IMR-90 (cell line): ENCODE data around the gene CALCOCO1.

Experiments used
- CEBPB ChIP-seq: IDR thresholded peaks from 2 replicates; pipeline ENCODE4 v1.6.1; 2012; ENCODE audit warnings: low read depth, low read length, improper control_type of control experiment
- CHD1 ChIP-seq: IDR thresholded peaks from 2 replicates; pipeline ENCODE4 v1.6.1; 2012; ENCODE audit warnings: low read depth, low read length, improper control_type of control experiment
- FOS ChIP-seq: fragments of 150-350 bp; IDR thresholded peaks from 2 replicates; pipeline ENCODE4 v1.6.1; 2016; ENCODE audit warnings: low read depth, low read length
- MAFK ChIP-seq: IDR thresholded peaks from 2 replicates; pipeline ENCODE4 v1.6.1; 2012; ENCODE audit warnings: low read depth, low read length, improper control_type of control experiment
- MAZ ChIP-seq: IDR thresholded peaks from 2 replicates; pipeline ENCODE4 v1.6.1; 2012; ENCODE audit warnings: low read depth, mild to moderate bottlenecking, low read length, improper control_type of control experiment, moderate library complexity, borderline replicate concordance
- MXI1 ChIP-seq: IDR thresholded peaks from 2 replicates; pipeline ENCODE4 v1.6.1; 2012; ENCODE audit warnings: low read depth, mild to moderate bottlenecking, low read length, moderate library complexity, borderline replicate concordance
- NFE2L2 ChIP-seq: fragments of 150-350 bp; IDR thresholded peaks from 2 replicates; pipeline ENCODE4 v1.6.1; 2016; ENCODE audit warnings: low read depth, mild to moderate bottlenecking, low read length
- POLR2A ChIP-seq: IDR thresholded peaks from 2 replicates; pipeline ENCODE4 v1.6.1; 2012; ENCODE audit warnings: mild to moderate bottlenecking, low read depth, low read length
- RAD21 ChIP-seq: IDR thresholded peaks from 2 replicates; pipeline ENCODE4 v1.6.1; 2012; ENCODE audit warnings: low read length, improper control_type of control experiment
- RCOR1 ChIP-seq: IDR thresholded peaks from 2 replicates; pipeline ENCODE4 v1.6.1; 2012; ENCODE audit warnings: mild to moderate bottlenecking, low read length, improper control_type of control experiment; ENCODE audit not compliant: insufficient replicate concordance
- RFX5 ChIP-seq: IDR thresholded peaks from 2 replicates; pipeline ENCODE4 v1.8.0; 2012; ENCODE audit warnings: low read depth, mild to moderate bottlenecking, low read length, moderate library complexity
- TF ChIP-seq, protein P1 (sequence below): conservative IDR thresholded peaks from 2 replicates; pipeline ENCODE4 v1.5.1; 2012; ENCODE audit warnings: mild to moderate bottlenecking, low read depth, low read length, improper control_type of control experiment
- TF ChIP-seq, protein P2 (sequence below): fragments of 150-350 bp; IDR thresholded peaks from 2 replicates; pipeline ENCODE4 v1.6.1; 2017; ENCODE audit warnings: mild to moderate bottlenecking, antibody characterized with exemption, low read length, low read depth

DNA sequence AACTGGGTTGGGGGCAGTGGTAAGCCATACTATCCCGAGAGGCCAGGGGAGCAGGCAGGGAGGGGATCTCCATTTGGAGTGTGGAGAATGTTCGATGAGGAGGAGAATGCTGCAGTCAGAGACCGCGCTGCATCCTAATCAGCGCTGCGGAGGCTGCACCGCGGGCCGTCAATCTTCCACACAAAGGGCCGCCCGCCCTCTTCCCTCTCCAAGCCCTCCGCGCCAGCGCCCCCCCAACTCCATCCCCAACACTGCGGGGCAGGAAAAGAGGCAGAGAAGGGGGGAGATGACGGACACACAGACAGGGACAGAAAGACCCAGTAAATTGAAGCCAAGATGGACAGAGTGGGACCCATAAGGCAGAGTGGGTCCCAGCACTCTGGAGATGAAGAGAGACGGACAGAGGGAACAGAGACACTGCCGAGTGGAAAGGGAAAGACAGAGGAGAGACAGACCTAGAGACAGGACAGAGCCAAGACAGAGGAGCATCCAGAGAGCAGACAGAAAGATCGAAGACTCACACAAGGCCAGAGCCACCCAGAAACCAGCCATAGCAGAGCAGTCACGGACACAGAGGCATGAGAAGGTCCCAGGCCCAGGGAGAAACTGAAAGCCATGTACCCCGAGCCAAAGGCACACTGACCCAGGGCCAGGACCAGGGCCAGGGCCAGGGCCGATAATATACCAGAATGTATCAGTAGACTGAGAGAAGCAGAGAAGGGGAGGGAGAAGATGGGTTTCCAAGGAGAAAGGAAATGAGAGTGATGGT is 21.0 kb upstream of the CALCOCO1 start:
- TF ChIP-seq RCOR1, result no peak
- no peak for TF ChIP-seq FOS
- TF ChIP-seq POLR2A, result no peak
- TF ChIP-seq, protein P1, sequence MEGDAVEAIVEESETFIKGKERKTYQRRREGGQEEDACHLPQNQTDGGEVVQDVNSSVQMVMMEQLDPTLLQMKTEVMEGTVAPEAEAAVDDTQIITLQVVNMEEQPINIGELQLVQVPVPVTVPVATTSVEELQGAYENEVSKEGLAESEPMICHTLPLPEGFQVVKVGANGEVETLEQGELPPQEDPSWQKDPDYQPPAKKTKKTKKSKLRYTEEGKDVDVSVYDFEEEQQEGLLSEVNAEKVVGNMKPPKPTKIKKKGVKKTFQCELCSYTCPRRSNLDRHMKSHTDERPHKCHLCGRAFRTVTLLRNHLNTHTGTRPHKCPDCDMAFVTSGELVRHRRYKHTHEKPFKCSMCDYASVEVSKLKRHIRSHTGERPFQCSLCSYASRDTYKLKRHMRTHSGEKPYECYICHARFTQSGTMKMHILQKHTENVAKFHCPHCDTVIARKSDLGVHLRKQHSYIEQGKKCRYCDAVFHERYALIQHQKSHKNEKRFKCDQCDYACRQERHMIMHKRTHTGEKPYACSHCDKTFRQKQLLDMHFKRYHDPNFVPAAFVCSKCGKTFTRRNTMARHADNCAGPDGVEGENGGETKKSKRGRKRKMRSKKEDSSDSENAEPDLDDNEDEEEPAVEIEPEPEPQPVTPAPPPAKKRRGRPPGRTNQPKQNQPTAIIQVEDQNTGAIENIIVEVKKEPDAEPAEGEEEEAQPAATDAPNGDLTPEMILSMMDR, result no peak
- no peak for TF ChIP-seq RFX5
- no peak for TF ChIP-seq CEBPB
- TF ChIP-seq CHD1, result no peak
- no peak for TF ChIP-seq MXI1
- no peak for TF ChIP-seq NFE2L2
- TF ChIP-seq RAD21, result no peak
- TF ChIP-seq MAZ, result no peak
- TF ChIP-seq, protein P2, sequence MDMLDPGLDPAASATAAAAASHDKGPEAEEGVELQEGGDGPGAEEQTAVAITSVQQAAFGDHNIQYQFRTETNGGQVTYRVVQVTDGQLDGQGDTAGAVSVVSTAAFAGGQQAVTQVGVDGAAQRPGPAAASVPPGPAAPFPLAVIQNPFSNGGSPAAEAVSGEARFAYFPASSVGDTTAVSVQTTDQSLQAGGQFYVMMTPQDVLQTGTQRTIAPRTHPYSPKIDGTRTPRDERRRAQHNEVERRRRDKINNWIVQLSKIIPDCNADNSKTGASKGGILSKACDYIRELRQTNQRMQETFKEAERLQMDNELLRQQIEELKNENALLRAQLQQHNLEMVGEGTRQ, result no peak
- TF ChIP-seq MAFK, result no peak
